Measurements from ENCODE around the gene NTPCR.
"Not testable (repeated sequence)": the region's sequence is repeated elsewhere in the genome, so short reads cannot be mapped to it uniquely, and the experiment has no call there.

The NTPCR gene

GRCh38 chr1:232983817-232984567, 33.6 kb downstream of the NTPCR start:
- no peak for DNase-seq

- peak in 34 of 56 donors; percentile 14 to 81 (median 39) for DNase-seq
Measured at GRCh38 chr1:232984577-232985425, 34.4 kb downstream of the NTPCR start.

- no peak for DNase-seq
Measured at GRCh38 chr1:232985882-232986526, 35.6 kb downstream of the NTPCR start.

DNA sequence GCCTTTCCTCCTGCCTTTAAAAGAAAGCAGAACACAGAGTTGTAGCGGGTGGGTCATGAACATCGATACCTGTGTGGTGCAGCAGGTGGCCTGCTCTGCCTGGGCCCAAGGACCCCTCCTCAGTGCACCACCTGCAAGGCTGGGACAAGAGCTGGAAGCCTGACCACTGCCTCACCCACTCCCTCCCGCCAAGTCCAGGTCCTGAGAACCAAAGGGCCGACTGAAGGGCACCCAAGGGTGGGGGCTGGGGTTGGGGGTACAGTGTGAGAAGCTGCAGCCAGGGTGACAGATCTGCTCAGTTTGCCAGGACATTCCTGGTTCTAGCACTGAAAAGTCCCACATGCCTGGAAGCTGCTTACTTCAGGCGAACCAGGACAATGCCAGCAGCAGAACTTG, 36.1 kb downstream of the NTPCR start:
- DNase-seq, result no peak

GRCh38 chr1:232987046-232987773, 36.8 kb downstream of the NTPCR start:
- DNase-seq, result no peak

GRCh38 chr1:232987774-232988140, 37.3 kb downstream of the NTPCR start:
- no peak for DNase-seq

DNA sequence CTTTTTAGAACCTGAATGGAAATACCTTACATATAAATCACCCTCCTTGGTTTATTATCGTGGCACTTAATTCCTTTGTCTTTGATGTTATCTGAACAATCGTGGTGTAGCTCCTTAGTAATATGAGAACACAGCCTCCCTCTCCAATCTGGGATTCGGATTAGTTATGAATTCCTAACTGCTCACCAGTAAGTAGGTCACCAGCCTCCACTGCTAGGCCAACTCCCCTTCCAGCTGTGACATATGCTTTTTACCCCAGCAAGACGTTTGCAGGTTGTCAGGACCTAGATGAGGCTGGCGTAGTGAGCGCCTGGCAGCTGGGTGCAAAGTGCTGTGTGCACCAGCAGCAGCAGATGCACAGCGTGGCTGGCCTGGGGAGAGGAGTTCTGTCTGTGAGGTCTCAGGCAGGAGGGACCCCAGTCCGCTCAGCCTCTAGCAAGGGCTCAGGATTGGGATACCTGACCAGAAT, 38.2 kb downstream of the NTPCR start:
- DNase-seq, result no peak

- DNase-seq, result no peak
Measured at GRCh38 chr1:232990176-232991128, 40.0 kb downstream of the NTPCR start.

DNA sequence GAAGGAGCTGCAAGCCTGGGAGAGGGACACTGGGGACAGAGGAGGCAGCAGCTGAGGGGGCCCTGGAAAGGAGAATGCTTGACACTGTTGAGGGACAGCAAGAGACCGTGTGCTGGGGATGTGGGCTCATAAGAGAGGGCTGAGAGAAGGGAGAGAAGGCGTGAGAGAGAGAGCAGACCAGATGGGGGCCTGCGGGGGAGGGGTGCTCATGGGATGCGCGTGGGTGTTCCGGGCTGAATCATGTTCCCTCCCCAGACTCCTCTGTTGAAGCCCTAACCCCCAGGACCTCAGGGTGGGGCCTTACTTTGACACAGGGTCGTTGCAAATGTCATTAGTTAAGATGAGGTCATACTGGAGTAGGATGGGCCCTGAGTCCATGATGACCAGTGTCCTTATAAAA, 40.8 kb downstream of the NTPCR start:
- no peak for DNase-seq

- no peak for DNase-seq
Measured at GRCh38 chr1:232992227-232992626, 41.8 kb downstream of the NTPCR start.

- no peak for DNase-seq
Measured at GRCh38 chr1:232993555-232993954, 43.1 kb downstream of the NTPCR start.

DNA sequence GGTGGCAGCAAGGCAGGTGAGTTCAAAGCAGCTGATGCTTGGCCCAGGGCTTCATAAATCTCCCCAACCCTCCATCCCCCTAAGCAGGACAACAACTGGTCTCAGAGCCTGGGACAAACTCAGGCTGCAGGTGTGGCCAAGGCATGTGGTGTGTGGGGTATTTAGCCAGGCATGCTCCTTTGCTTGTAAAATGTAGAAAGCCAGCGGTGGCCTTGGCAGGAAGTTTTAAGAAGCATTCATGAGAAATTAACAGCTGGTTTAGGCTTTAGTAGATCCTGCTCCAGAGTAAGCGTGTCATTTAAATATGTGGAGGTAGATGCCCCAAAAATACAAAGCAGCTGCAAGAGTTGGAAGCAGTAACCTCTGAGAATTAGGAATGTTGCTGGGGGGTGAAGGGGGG, 44.8 kb downstream of the NTPCR start:
- no peak for DNase-seq

GRCh38 chr1:232996143-232996542, 45.7 kb downstream of the NTPCR start:
- no peak for DNase-seq

- no peak for DNase-seq
Measured at GRCh38 chr1:232998138-232998537, 47.7 kb downstream of the NTPCR start.

GRCh38 chr1:232998646-232999045, 48.2 kb downstream of the NTPCR start:
- no peak for DNase-seq

DNA sequence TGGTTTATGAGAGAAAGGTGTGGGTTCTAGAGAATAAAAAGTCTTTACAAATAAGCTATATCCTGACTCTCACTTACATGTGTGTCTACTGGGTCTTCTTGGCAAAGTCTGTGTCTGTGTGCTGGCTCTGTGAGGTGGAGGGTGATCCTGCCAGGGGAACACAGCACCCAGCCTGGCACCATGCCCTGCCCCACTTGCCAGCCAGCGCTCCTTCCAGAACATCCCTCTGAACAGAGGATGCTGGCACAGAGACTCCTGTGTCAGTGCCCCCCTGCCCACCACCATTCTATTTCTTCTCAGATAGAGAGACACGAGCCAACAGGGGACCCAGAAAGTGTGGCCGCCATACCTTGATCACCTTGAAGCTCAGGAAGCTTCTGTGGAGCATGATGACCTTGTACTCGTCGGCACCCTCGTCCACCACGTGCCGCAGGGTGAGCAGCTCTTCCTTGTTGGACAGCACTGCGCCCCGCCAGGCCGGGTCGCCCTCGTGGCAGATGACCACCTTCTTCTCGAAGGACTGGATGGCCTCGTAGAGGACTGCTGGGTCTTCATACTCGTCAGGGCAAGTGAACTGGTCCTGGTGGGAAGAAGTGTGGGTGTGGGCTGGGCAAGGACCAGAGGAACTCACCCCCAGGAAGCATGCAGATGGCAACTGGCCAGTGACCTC, 49.7 kb downstream of the NTPCR start:
- peak in 1 of 56 donors; percentile 3 for DNase-seq

DNA sequence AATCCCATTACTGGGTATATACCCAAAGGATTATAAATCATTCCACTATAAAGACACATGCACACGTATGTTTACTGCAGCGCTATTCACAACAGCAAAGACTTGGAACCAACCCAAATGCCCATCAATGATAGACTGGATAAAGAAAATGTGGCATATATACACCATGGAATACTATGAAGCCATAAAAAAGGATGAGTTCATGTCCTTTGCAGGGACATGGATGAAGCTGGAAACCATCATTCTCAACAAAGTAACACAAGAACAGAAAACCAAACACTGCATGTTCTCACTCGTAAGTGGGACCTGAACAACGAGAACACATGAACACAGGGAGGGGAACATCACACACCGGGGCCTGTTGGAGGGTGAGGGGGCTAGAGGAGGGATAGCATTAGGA, 53.2 kb downstream of the NTPCR start:
- DNase-seq, result not testable (repeated sequence)

- no peak for DNase-seq
Measured at GRCh38 chr1:233004451-233004850, 54.0 kb downstream of the NTPCR start.

- DNase-seq, result no peak
Measured at GRCh38 chr1:233005156-233005555, 54.7 kb downstream of the NTPCR start.

GRCh38 chr1:233005703-233006102, 55.3 kb downstream of the NTPCR start:
- no peak for DNase-seq

All from amygdala (tissue), 56 donors.